ENCODE results near the gene MAJIN.

- TF ChIP-seq, protein P1, sequence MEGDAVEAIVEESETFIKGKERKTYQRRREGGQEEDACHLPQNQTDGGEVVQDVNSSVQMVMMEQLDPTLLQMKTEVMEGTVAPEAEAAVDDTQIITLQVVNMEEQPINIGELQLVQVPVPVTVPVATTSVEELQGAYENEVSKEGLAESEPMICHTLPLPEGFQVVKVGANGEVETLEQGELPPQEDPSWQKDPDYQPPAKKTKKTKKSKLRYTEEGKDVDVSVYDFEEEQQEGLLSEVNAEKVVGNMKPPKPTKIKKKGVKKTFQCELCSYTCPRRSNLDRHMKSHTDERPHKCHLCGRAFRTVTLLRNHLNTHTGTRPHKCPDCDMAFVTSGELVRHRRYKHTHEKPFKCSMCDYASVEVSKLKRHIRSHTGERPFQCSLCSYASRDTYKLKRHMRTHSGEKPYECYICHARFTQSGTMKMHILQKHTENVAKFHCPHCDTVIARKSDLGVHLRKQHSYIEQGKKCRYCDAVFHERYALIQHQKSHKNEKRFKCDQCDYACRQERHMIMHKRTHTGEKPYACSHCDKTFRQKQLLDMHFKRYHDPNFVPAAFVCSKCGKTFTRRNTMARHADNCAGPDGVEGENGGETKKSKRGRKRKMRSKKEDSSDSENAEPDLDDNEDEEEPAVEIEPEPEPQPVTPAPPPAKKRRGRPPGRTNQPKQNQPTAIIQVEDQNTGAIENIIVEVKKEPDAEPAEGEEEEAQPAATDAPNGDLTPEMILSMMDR (IDR thresholded peaks at IDR 0.05): no peak
- no peak for TF ChIP-seq POLR2A (IDR thresholded peaks at IDR 0.05)
Measured at GRCh38 chr11:64921384-64921783, 50.5 kb downstream of the MAJIN start.

Data from heart left ventricle (tissue), 13 donors.